Neural progenitor cell (in vitro differentiated cells): ENCODE results near the gene TOMM22. TPM values are rescaled to one million over a fixed set of nuclear protein-coding genes. Genes with fewer than 3 reads are reported as not detected.

Experiments
- DNase-seq: peaks from one replicate; pipeline ENCODE4 v3.0.0-alpha.2; 2016; ENCODE audit warnings: low spot score
- H2AFZ ChIP-seq: fragments of 200-600 bp; sonication (generic); replicated peaks from 2 replicates; pipeline ENCODE4 v1.6.1; 2016; ENCODE audit warnings: antibody characterized with exemption
- H3F3A ChIP-seq: fragments of 200-600 bp; sonication (generic); 2 replicates; pipeline ENCODE4 v1.6.1; 2016; ENCODE audit warnings: antibody characterized with exemption, low read depth
- H3K27ac ChIP-seq: fragments of 200-600 bp; sonication (generic); 2 replicates; pipeline ENCODE4 v1.5.1; 2016; ENCODE audit warnings: mild to moderate bottlenecking
- H3K27me3 ChIP-seq: fragments of 200-600 bp; sonication (generic); 2 replicates; pipeline ENCODE4 v1.6.1; 2016; ENCODE audit warnings: mild to moderate bottlenecking, moderate library complexity
- H3K36me3 ChIP-seq: fragments of 200-600 bp; sonication (generic); 2 replicates; pipeline ENCODE4 v1.5.1; 2016
- H3K4me1 ChIP-seq: fragments of 200-600 bp; sonication (generic); 2 replicates; pipeline ENCODE4 v1.6.1; 2016; ENCODE audit warnings: mixed run types
- H3K4me2 ChIP-seq: fragments of 200-600 bp; sonication (generic); 2 replicates; pipeline ENCODE4 v1.6.1; 2016
- H3K4me3 ChIP-seq: fragments of 200-600 bp; sonication (generic); 2 replicates; pipeline ENCODE4 v1.5.1; 2016
- H3K79me2 ChIP-seq: fragments of 200-600 bp; sonication (generic); 2 replicates; pipeline ENCODE4 v1.6.1; 2016; ENCODE audit warnings: low read depth
- H3K9ac ChIP-seq: fragments of 200-600 bp; sonication (generic); 2 replicates; pipeline ENCODE4 v1.6.1; 2016
- H3K9me3 ChIP-seq: fragments of 200-600 bp; sonication (generic); 2 replicates; pipeline ENCODE4 v1.5.1; 2016; ENCODE audit warnings: low read depth
- H4K20me1 ChIP-seq: fragments of 200-600 bp; sonication (generic); 2 replicates; pipeline ENCODE4 v1.6.1; 2016; ENCODE audit warnings: low read depth
- H3K27ac Mint-ChIP-seq: 3 replicates; pipeline ENCODE4 v1.8.0; 2021; ENCODE audit warnings: mixed read lengths
- H3K27me3 Mint-ChIP-seq: 2 replicates; pipeline ENCODE4 v1.8.0; 2022; ENCODE audit warnings: low read depth, mild to moderate bottlenecking, inconsistent platforms, moderate library complexity, mixed read lengths; ENCODE audit not compliant: insufficient read depth
- H3K36me3 Mint-ChIP-seq: 3 replicates; pipeline ENCODE4 v1.8.0; 2021; ENCODE audit warnings: mixed read lengths
- H3K4me1 Mint-ChIP-seq: 3 replicates; pipeline ENCODE4 v1.8.0; 2021; ENCODE audit warnings: mixed read lengths
- H3K4me3 Mint-ChIP-seq: 3 replicates; pipeline ENCODE4 v1.8.0; 2021; ENCODE audit warnings: mild to moderate bottlenecking, moderate library complexity, mixed read lengths
- H3K9me3 Mint-ChIP-seq: 3 replicates; pipeline ENCODE4 v1.8.0; 2020; ENCODE audit warnings: mixed read lengths
- EZH2 ChIP-seq: fragments of 200-600 bp; sonication (generic); IDR thresholded peaks from 2 replicates; pipeline ENCODE4 v1.6.1; 2017; ENCODE audit warnings: antibody characterized with exemption, mild to moderate bottlenecking, moderate library complexity
- EZH2phosphoT487 ChIP-seq: fragments of 200-600 bp; sonication (generic); IDR thresholded peaks from 2 replicates; pipeline ENCODE4 v1.6.1; 2017; ENCODE audit warnings: antibody characterized with exemption
- total RNA-seq: library from RNA; depleted of rRNA; stranded (reverse); fragments of >200 nt; gene quantifications from 2 replicates; pipeline ENCODE4 v1.2.3, GENCODE V29; 2015; ENCODE audit warnings: low replicate concordance
- TF ChIP-seq, protein P1 (sequence below): fragments of 200-600 bp; sonication (generic); IDR thresholded peaks from 2 replicates; pipeline ENCODE4 v1.5.1; 2017; ENCODE audit warnings: antibody characterized with exemption, mild to moderate bottlenecking

Gene TOMM22
- total RNA-seq, 1 donor from 2014 or later, result 134 TPM

DNA sequence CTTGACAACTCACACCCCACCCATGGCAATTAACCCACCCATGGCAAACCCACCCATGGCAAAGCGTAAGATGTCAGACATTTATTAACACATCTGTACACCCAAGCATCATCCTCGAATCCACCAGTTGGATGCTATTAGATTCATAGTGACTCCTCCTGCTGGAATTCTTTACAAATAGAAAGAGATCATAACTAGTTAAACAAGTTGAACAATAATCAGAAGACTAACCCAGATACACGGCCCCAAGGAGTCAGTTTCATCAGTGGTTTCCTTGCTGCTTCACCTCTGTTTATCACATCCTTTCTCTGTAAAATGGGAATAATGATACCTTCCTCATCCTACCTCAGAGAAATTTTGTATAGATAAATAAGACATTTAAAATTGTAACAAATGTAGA lies 29.1 kb downstream of the TOMM22 start:
- Mint-ChIP-seq H3K27ac (no peak overlapping the region), H3K36me3 (peaks cover 10% of the 10 kb centered on the region), H3K4me1 (peaks cover 43% of the 10 kb centered on the region), H3K27me3 (peaks cover 11% of the 10 kb centered on the region), H3K4me3 (no peak overlapping the region), H3K9me3 (no peaks in the 10 kb centered on the region)
- no peak overlapping the region for H3K4me2 ChIP-seq
- no peak overlapping the region for H3K27ac ChIP-seq
- H3K27me3 ChIP-seq, result no peaks in the 10 kb centered on the region
- no peak overlapping the region for H2AFZ ChIP-seq
- peaks cover 39% of the 10 kb centered on the region for H3K4me1 ChIP-seq
- no peaks in the 10 kb centered on the region for H3K9me3 ChIP-seq
- TF ChIP-seq, protein P1, sequence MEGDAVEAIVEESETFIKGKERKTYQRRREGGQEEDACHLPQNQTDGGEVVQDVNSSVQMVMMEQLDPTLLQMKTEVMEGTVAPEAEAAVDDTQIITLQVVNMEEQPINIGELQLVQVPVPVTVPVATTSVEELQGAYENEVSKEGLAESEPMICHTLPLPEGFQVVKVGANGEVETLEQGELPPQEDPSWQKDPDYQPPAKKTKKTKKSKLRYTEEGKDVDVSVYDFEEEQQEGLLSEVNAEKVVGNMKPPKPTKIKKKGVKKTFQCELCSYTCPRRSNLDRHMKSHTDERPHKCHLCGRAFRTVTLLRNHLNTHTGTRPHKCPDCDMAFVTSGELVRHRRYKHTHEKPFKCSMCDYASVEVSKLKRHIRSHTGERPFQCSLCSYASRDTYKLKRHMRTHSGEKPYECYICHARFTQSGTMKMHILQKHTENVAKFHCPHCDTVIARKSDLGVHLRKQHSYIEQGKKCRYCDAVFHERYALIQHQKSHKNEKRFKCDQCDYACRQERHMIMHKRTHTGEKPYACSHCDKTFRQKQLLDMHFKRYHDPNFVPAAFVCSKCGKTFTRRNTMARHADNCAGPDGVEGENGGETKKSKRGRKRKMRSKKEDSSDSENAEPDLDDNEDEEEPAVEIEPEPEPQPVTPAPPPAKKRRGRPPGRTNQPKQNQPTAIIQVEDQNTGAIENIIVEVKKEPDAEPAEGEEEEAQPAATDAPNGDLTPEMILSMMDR, result no peak
- no peak for TF ChIP-seq EZH2
- TF ChIP-seq EZH2phosphoT487, result no peak
- H4K20me1 ChIP-seq, result peaks cover 99% of the 10 kb centered on the region
- no peak overlapping the region for H3K4me3 ChIP-seq
- H3K79me2 ChIP-seq, result peaks cover 100% of the 10 kb centered on the region
- no peak overlapping the region for H3K9ac ChIP-seq
- no peaks in the 10 kb centered on the region for H3K36me3 ChIP-seq
- no peak for DNase-seq
- peaks cover 26% of the 10 kb centered on the region for H3F3A ChIP-seq

DNA sequence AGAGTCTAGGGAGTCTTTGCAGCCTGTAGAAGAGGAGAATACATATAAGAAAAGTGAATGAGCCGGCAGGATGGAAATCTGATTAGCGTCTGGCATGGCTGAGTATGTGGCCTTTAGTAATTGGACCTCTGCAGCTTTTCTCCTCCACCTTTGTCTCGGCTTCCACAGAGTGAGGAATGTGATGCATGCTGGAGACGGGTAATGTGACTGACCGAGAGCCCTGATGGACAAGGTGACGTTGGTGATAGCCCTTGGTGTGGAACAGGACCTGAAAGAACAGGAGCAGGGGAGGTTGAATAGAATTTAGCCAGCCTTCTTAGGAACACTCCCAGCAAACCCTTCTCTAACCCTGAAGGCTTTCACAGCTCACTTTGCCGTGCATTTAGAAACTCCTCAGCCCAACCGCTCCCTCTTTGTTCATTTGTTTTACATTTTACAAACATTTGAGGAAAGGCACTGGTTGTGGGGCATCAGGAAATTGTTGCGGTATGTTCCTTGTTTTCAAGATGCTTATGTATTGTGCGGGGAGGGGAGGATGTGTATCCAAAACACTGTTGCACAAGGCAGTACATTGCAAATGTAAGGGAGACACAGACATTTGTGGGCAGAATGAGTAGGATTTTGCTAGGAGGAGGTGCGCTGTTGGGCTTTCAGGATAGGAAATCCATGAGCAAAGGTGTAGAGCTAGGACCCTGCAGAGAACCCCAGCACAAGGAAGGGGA lies 30.9 kb downstream of the TOMM22 start:
- H3K36me3 ChIP-seq, result no peaks in the 10 kb centered on the region
- no peaks in the 10 kb centered on the region for H3K27me3 ChIP-seq
- peaks cover 7% of the 10 kb centered on the region for H3K27me3 Mint-ChIP-seq
- no peak overlapping the region for H2AFZ ChIP-seq
- H3K9me3 Mint-ChIP-seq, result no peaks in the 10 kb centered on the region
- H3K4me3 ChIP-seq, result peak overlapping the region; percentile 4
- no peak overlapping the region for H3K9ac ChIP-seq
- peaks cover 41% of the 10 kb centered on the region for H3K4me1 Mint-ChIP-seq
- TF ChIP-seq EZH2phosphoT487, result no peak
- TF ChIP-seq, protein P1, result no peak
- no peak for TF ChIP-seq EZH2
- H3F3A ChIP-seq, result peaks cover 26% of the 10 kb centered on the region
- H4K20me1 ChIP-seq, result peaks cover 89% of the 10 kb centered on the region
- peaks cover 83% of the 10 kb centered on the region for H3K79me2 ChIP-seq
- peaks cover 28% of the 10 kb centered on the region for H3K4me1 ChIP-seq
- H3K4me2 ChIP-seq, result peak overlapping the region; percentile 68
- peak overlapping the region; percentile 85 for H3K27ac ChIP-seq
- H3K36me3 Mint-ChIP-seq, result peaks cover 19% of the 10 kb centered on the region
- peak overlapping the region; percentile 43 for H3K27ac Mint-ChIP-seq
- no peak overlapping the region for H3K4me3 Mint-ChIP-seq
- H3K9me3 ChIP-seq, result no peaks in the 10 kb centered on the region
- peak; percentile 76 for DNase-seq

DNA sequence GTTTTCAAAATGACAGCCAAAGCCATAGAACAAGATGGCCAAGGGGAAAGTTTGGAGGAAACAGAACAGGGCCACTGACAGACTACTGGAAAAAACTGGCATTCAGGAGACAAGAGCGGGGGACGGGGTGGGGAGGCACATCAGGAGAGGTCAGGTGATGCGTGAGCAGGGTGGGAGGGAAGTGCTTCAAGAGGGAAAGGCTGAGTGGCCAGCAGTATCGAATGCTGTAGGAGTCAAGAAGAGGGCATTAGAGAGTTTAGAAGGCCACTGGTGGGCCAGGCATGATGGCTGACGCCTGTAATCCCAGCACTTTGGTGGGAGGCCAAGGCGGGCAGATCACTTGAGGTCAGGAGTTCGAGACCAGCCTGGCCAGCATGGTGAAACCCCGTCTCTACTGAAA lies 32.2 kb downstream of the TOMM22 start:
- Mint-ChIP-seq H3K4me1 (peaks cover 44% of the 10 kb centered on the region), H3K27ac (no peak overlapping the region), H3K36me3 (peaks cover 23% of the 10 kb centered on the region), H3K9me3 (no peaks in the 10 kb centered on the region), H3K27me3 (peaks cover 10% of the 10 kb centered on the region), H3K4me3 (peak overlapping the region; percentile 2)
- H4K20me1 ChIP-seq, result peaks cover 84% of the 10 kb centered on the region
- H3K4me2 ChIP-seq, result peak overlapping the region; percentile 68
- TF ChIP-seq, protein P1, result no peak
- TF ChIP-seq EZH2 (no peak), EZH2phosphoT487 (no peak)
- no peaks in the 10 kb centered on the region for H3K36me3 ChIP-seq
- no peaks in the 10 kb centered on the region for H3K27me3 ChIP-seq
- no peak overlapping the region for H3K27ac ChIP-seq
- no peaks in the 10 kb centered on the region for H3K9me3 ChIP-seq
- DNase-seq, result no peak
- H3K4me3 ChIP-seq, result no peak overlapping the region
- no peak overlapping the region for H2AFZ ChIP-seq
- H3K79me2 ChIP-seq, result peaks cover 70% of the 10 kb centered on the region
- H3K9ac ChIP-seq, result no peak overlapping the region
- H3K4me1 ChIP-seq, result peaks cover 26% of the 10 kb centered on the region
- peaks cover 26% of the 10 kb centered on the region for H3F3A ChIP-seq
